DMS53 treated with DMSO at 0.1 percent for 48 hours (cell line): ENCODE measurements around the gene ITGAE.

Experiments used
- DNase-seq: peaks from one replicate; lab custom pipeline; 2025; ENCODE audit not compliant: unreplicated experiment; lab: John Stamatoyannopoulos, UW

ITGAE gene

GRCh38 chr17:3821101-3821500 is 20.1 kb upstream of the ITGAE start:
- no peak for DNase-seq

- no peak for DNase-seq
Observed at GRCh38 chr17:3818786-3819185, 17.8 kb upstream of the ITGAE start.

DNA sequence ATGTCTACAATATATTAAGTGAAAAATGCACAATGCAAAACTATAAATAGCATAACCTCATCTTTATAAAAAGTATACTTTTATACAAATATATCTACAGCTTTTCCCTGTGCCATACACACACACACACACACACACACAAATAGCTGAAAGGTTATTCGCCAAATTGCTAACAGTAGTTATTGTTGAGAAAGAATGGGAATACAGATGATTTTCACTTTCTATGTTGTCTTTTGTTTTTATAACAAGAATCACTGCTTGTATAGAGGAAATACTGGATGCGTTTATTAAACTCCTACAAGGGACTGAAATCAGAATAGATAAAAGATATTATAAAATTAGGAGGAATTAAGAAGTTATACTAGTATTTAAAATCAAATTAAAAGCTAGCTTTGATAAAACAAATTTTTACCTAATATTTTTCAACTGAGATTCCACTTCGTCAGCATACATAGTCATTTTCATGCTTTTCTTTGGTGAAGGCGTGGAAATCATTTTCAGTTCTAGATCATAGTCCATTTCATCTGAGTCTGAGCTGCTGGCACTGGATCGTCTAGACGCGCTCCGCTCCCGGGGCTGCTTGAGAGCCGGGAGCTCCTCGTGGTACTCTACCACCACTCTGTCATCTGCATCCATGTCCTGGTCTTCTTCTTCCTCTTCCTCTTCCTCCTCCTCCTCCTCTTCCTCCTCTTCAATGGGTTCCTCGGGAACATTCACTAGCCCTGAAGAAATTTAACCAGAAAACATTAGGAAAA is 17.0 kb upstream of the ITGAE start:
- DNase-seq = no peak

GRCh38 chr17:3815925-3816324 is 14.9 kb upstream of the ITGAE start:
- no peak for DNase-seq

GRCh38 chr17:3815122-3815521 is 14.1 kb upstream of the ITGAE start:
- no peak for DNase-seq

GRCh38 chr17:3814361-3814760 is 13.4 kb upstream of the ITGAE start:
- DNase-seq = no peak

- DNase-seq = no peak
Observed at GRCh38 chr17:3813171-3813570, 12.2 kb upstream of the ITGAE start.

DNA sequence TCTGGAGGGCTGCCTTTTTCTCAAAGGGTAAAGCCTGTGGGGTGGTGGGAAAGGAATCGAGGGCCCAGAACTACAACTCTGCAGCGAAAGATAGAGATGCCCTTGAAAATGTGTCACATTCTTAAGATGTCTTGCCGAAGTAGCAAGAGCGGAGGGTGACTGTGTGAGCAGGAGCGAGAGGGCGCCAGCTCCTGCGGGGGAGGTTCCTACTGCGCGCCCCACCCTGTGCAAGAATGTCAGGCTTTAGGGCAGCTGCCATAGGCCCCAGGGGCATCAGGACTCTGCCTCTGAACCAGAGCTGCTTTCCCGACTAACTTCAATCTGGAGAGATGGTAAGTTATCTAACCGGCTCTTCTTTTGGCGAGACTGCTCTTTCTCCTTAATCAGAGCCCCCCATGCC is 11.8 kb upstream of the ITGAE start:
- no peak for DNase-seq

DNA sequence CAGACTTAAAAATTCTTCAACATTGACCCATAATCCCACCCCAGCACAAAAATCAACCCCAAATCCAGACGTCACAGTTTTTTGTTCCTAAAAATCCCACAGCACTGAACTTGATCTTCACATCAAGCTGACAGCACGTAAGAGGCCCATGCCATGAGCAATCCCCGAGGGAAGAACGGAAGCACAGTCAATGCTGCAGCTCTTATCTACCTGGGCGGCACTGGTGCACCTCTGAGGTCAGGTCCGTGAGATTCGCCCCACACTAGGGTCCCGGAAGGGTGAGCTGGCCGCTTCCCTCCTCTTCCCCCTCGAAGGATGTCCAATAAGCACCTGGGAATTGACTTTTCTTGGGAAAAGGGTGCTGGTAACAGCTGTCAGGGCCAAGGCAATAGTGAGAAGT is 11.3 kb upstream of the ITGAE start:
- DNase-seq = no peak

- no peak for DNase-seq
Observed at GRCh38 chr17:3810019-3810418, 9.0 kb upstream of the ITGAE start.

GRCh38 chr17:3809135-3809534 is 8.1 kb upstream of the ITGAE start:
- DNase-seq = no peak

GRCh38 chr17:3808701-3809100 is 7.7 kb upstream of the ITGAE start:
- DNase-seq = no peak

GRCh38 chr17:3805581-3805980 is 4.6 kb upstream of the ITGAE start:
- DNase-seq = no peak

DNA sequence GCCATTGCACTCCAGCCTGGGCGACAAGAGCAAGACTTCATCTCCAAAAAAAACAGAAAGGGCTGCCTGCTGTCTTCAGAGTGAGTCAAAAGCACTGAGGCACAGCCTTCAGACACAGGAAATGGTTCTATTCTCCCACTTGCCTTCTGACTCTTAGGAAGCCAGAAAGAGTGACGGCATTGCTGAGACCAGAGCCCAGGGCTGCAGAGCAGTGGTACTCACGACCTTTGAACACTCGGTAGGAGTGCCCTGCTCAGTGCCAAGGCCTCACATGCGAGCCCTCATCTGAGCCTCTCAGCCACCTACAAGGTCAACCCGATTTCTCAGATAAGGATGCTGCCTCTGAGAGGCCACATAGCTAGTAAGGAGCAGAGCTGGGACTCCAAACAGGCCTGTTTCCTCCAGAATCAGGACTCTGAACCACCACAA is 3.5 kb upstream of the ITGAE start:
- no peak for DNase-seq

GRCh38 chr17:3803308-3803640 is 2.3 kb upstream of the ITGAE start:
- no peak for DNase-seq

DNA sequence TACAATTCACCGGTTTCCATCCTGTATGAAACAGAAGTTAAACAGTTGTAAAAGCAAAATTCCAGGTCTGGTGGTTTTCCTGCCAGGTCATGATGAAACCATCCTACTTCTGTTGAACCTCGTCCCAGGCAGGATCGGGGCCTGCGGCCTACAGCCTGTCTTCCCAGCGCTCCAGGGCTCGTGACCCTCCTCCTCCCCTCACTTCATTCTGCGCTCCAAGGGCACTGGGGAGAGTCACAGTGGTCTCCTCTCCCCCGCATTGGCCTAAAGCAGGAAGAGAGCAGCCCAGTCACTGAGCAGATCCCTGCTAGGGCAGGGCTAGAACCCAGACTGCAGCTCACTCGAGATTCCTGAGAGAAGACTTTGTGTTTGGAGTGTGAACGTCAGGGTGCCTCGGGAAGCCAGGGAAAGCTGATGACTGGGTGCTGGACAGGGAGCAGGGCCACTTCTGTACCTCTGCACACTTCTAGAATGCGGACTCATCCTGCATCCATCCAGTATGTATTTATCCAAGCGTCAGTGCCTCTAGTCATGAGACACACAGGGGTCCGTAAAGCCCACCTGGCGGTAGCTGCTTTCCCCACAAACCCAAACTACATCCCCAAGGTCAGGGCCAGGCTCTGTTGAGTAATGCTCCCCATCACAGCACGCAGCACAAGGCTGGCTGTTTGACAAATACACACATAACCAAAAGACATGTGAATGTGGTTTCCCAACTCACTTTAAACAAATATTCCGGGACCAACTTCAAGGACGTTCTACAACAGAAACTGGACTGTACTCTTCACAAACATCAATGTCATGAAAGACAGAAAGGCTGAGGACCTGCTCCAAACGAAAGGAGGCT is 1.7 kb upstream of the ITGAE start:
- no peak for DNase-seq

GRCh38 chr17:3801792-3802191 is 804 bp upstream of the ITGAE start:
- no peak for DNase-seq

- DNase-seq = no peak
Observed at GRCh38 chr17:3801347-3801746, 359 bp upstream of the ITGAE start.

DNA sequence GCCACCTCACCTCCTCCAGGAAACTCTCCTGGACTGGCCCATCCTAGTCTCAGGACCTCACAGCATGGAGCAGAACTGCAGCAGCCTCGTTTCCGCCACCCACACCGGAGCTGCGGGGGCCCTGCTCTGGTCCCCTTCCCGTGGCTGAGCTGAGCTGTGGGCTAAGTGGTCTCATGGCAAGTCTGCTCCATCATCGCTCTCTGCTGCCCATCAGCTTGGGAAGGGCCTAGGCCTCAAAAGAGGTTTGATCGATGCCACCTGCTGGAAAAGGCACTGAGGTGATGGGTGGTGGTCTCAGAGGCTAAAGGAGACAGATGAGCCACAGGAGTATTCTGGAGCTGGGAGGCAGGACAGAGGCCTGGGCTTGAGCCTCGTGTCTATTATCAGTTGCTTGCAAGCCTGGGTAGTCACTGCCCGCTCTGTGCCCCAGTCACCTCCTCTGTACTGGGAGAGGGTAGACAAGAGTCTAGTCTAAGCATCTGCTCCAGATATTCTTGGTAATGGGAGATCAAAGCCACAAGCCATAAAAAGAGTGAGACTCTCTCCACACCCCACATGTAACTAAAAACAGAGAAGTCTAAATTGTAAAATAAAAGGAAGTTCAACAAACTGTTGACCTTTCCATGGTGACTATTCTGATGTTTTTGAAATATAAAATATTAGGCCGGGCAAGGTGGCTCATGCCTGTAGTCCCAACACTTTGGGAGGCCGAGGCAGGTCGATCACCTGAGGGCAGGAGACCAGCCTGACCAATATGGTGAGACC is 1.6 kb downstream of the ITGAE start:
- DNase-seq = no peak

DNA sequence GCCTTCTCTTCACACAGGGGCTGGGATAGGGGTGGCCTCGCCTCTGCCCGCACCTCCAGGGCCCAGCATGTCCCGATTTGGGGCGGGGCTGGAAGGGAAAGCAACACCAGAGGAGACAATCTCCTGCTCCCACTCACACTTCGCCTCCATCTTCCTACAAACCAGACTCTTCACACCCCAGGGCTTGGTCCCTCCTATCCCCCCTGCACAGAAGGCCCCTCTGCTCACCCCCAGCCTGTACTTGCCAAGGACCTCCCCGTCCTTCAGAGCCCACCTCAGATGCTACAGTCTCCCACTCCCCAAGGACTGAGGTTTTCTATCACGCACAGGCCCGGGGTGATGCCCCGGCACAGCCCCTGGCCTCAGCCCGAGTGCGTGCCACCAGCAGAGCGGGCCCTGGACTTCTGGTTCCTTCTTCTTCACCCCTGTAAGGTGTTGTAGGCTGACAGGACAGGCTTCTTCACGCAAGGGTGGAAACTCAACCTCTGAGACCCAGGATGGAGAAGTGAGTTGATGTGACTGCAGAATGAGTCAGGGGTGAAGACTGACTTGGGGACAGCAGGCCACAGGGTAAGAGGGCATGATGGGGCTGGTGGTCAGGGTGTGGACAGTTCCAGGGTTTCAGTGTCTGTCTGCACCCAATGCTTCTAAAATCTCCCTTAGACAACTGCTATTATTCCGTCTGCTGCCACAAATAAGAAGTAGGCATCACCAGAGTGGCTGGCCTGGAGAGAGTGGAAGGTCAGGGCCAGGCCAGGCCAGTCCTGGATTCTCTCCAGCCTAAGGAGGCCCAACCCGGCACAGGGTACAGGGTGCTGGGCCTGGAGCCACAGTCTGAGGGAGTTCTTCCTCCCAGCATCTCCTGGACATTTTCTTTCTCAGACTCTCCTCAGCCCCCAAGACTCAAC is 2.5 kb downstream of the ITGAE start:
- no peak for DNase-seq

DNA sequence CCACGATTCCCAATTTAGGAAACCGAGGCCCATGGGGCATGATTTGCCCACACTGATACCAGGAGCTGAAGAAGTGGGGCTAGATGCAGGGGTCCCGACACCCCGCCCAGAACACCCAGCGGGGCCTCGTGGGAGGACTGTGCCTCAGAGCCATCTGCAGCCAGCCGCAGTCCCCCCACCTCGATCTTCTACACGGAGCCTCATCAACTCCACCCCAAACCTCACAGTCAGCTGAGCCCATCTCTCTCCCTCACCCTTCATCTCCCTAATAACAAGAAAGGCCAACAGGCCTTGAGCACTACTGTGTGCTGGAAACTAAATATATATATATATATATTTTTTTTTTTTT is 4.2 kb downstream of the ITGAE start:
- DNase-seq = no peak
